ENCODE data around the gene OLFM1.

OLFM1 gene

GRCh38 chr9:135066291-135066690 is 21.2 kb upstream of the OLFM1 start:
- DNase-seq (ENCODE audit: low read depth): no peak
- no peak for TF ChIP-seq CTCF (conservative IDR thresholded peaks at IDR 0.05; ENCODE audit: control insufficient read depth, insufficient read depth, low read depth, low read length)
- no peak overlapping the region for H3K4me3 ChIP-seq (ENCODE audit: control insufficient read depth, low read depth, low read length)

DNA sequence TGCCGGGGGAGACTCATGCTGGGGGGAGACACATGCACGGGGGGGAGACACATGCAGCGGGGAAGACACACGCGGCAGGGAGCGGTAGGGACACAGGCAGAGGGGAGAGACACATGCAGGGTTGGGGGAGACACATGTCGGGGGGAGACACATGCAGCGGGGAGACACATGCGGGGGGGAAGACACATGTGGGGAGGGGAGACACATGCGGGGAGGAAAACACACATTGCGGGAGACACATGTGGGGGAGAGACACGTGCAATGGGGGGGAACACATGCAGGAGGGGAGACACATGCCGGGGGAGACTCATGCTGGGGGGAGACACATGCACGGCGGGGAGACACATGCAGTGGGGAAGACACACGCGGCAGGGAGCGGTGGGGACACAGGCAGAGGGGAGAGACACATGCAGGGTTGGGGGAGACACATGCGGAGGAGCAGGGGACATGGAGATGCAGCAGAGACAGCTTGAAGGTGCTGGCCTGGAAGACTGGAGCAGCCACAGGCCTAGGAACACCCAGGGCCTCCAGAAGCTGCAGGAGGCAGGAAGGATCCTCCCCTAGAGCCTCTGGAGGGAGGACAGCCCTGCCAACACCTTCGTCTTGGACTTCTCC is 20.3 kb upstream of the OLFM1 start:
- no peak for DNase-seq (ENCODE audit: low read depth)
- TF ChIP-seq CTCF (conservative IDR thresholded peaks at IDR 0.05; ENCODE audit: control insufficient read depth, insufficient read depth, low read depth, low read length): no peak
- no peak overlapping the region for H3K4me3 ChIP-seq (ENCODE audit: control insufficient read depth, low read depth, low read length)

GRCh38 chr9:135068776-135069415 is 18.6 kb upstream of the OLFM1 start:
- H3K4me3 ChIP-seq (ENCODE audit: control insufficient read depth, low read depth, low read length): no peak overlapping the region
- no peak for DNase-seq (ENCODE audit: low read depth)
- TF ChIP-seq CTCF (conservative IDR thresholded peaks at IDR 0.05; ENCODE audit: control insufficient read depth, insufficient read depth, low read depth, low read length): no peak

GRCh38 chr9:135069558-135070197 is 17.8 kb upstream of the OLFM1 start:
- H3K4me3 ChIP-seq (ENCODE audit: control insufficient read depth, low read depth, low read length): no peak overlapping the region
- DNase-seq (ENCODE audit: low read depth): no peak
- no peak for TF ChIP-seq CTCF (conservative IDR thresholded peaks at IDR 0.05; ENCODE audit: control insufficient read depth, insufficient read depth, low read depth, low read length)

DNA sequence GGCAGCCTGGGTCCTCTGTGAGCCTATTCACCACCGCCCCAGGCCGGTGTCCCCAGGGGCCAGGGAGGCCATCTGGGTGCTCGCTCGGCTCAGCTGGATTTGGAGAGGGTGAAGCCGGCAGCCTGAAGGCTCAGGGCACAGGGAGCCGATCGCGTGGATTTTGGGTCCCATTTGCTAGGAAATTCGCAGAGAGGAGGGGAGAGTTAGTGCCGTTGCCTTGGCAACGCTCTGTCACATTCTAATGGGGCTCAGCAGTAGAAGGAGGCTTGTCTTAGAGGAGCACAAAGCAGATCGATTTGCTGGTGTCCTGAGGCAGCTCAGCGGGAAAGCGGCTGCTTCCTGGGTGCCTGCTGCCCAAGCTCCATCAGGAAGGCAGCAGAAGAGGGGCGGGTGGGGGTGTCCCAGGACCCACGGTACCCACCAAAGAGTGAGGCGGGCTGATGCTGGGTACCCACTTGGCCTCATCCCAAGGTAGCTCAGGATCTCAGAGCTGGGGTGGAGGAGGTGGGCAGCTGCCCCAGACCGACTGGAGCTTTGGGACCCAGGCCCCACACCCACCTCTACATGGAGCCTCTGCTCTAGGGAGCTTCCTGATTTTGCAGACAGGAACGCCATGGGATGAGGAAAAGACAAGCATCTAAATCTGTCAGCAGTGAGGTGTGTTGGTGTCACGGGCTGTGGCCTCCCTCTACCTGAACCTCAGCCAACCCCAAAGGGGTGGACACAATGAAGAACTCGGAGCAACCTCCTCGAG is 17.1 kb upstream of the OLFM1 start:
- no peak for TF ChIP-seq CTCF (conservative IDR thresholded peaks at IDR 0.05; ENCODE audit: control insufficient read depth, insufficient read depth, low read depth, low read length)
- DNase-seq (ENCODE audit: low read depth): no peak
- H3K4me3 ChIP-seq (ENCODE audit: control insufficient read depth, low read depth, low read length): no peak overlapping the region

- DNase-seq (ENCODE audit: low read depth): no peak
- no peak overlapping the region for H3K4me3 ChIP-seq (ENCODE audit: control insufficient read depth, low read depth, low read length)
- TF ChIP-seq CTCF (conservative IDR thresholded peaks at IDR 0.05; ENCODE audit: control insufficient read depth, insufficient read depth, low read depth, low read length): no peak
Measured at GRCh38 chr9:135070964-135071735, 16.3 kb upstream of the OLFM1 start.
